GM15510 (cell line): ENCODE measurements around the gene TATDN3.

ENCODE experiments used
- POLR2A ChIP-seq: IDR thresholded peaks from 3 replicates; pipeline ENCODE4 v1.6.1; 2011; ENCODE audit warnings: borderline replicate concordance; ENCODE audit not compliant: insufficient read length; ENCODE audit errors: extremely low read depth

Gene TATDN3

GRCh38 chr1:212769459-212770167, 22.1 kb upstream of the TATDN3 start:
- no peak for TF ChIP-seq POLR2A

GRCh38 chr1:212771341-212771740, 20.4 kb upstream of the TATDN3 start:
- TF ChIP-seq POLR2A, result no peak

GRCh38 chr1:212773011-212773410, 18.7 kb upstream of the TATDN3 start:
- TF ChIP-seq POLR2A, result no peak

- TF ChIP-seq POLR2A, result no peak
Observed at GRCh38 chr1:212774584-212774983, 17.1 kb upstream of the TATDN3 start.

- no peak for TF ChIP-seq POLR2A
Observed at GRCh38 chr1:212775241-212775640, 16.5 kb upstream of the TATDN3 start.

- no peak for TF ChIP-seq POLR2A
Observed at GRCh38 chr1:212777151-212777550, 14.5 kb upstream of the TATDN3 start.

GRCh38 chr1:212780759-212781158, 10.9 kb upstream of the TATDN3 start:
- TF ChIP-seq POLR2A, result no peak

GRCh38 chr1:212781225-212781624, 10.5 kb upstream of the TATDN3 start:
- no peak for TF ChIP-seq POLR2A

GRCh38 chr1:212782422-212783154, 9.1 kb upstream of the TATDN3 start:
- TF ChIP-seq POLR2A, result no peak

- TF ChIP-seq POLR2A, result no peak
Observed at GRCh38 chr1:212783976-212784375, 7.7 kb upstream of the TATDN3 start.

- TF ChIP-seq POLR2A, result no peak
Observed at GRCh38 chr1:212785871-212786270, 5.8 kb upstream of the TATDN3 start.

GRCh38 chr1:212791261-212791675, 426 bp upstream of the TATDN3 start:
- no peak for TF ChIP-seq POLR2A

GRCh38 chr1:212792396-212792908, 758 bp downstream of the TATDN3 start:
- no peak for TF ChIP-seq POLR2A

GRCh38 chr1:212794561-212795014, 2.9 kb downstream of the TATDN3 start:
- TF ChIP-seq POLR2A, result no peak

- no peak for TF ChIP-seq POLR2A
Observed at GRCh38 chr1:212797681-212798080, 6.0 kb downstream of the TATDN3 start.

- no peak for TF ChIP-seq POLR2A
Observed at GRCh38 chr1:212805767-212806166, 14.1 kb downstream of the TATDN3 start.

GRCh38 chr1:212814537-212815334, 23.0 kb downstream of the TATDN3 start:
- no peak for TF ChIP-seq POLR2A
